Keratinocyte (primary cell): Measurements from ENCODE around the gene NLRC5.

Source experiments
- CTCF ChIP-seq, 3 experiments: IDR thresholded peaks in 1 of 3; conservative IDR thresholded peaks in 1 of 3; optimal IDR thresholded peaks in 1 of 3; 2 replicates in 2 of 3; 3 replicates in 1 of 3; pipeline versions ENCODE3 to v1.5.1; 2011; ENCODE audit warnings: low read length in 3 of 3, mild to moderate bottlenecking in 3 of 3, moderate library complexity in 2 of 3, control low read depth in 1 of 3, inconsistent platforms in 1 of 3; ENCODE audit not compliant: insufficient read depth in 2 of 3; ENCODE audit errors: extremely low read depth in 1 of 3
- EZH2 ChIP-seq: IDR thresholded peaks from one replicate; pipeline ENCODE4 v1.6.1; 2012; ENCODE audit warnings: inconsistent platforms, mild to moderate bottlenecking, low read length, moderate library complexity

DNA sequence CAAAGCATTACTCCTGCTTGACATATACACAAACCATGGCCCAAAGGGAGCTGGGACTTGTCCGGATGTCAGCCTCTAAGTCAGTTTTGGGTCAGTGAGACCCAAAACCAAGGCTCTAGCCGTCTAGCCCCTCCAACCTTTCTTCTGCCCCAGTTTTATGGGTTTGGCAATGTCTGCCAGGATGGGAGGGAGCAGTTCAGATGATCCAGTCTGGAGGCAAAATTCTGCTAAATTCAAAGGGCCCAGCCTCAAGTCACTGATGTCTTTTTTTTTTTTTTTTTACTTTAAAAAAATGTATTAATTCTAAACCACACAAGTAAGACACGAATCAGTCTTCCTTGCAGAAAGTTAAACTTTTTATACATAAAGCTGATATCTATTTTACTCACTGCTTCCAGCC, 8.6 kb downstream of the NLRC5 start:
- TF ChIP-seq CTCF (optimal IDR thresholded peaks at IDR 0.05 in 1 of 3, IDR thresholded peaks at IDR 0.05 in 1 of 3, conservative IDR thresholded peaks at IDR 0.05 in 1 of 3; ENCODE audit: extremely low read depth in 1 of 3, insufficient read depth in 2 of 3, low read length in 3 of 3) (no peak), EZH2 (no peak)
